IMR-90 (cell line): ENCODE results near the gene PLCH1. TPM values are rescaled to one million over a fixed set of nuclear protein-coding genes. Genes with fewer than 3 reads are reported as not detected.

ENCODE experiments used
- ATAC-seq: fragments of 200-7000 bp; cut with Tn5 transposase; 2 replicates; pipeline ENCODE4 v1.9.1; 2020; ENCODE audit warnings: low read depth, mild to moderate bottlenecking, moderate library complexity
- BruUV-seq: library from RNA; stranded (reverse); fragments of 400-500 nt; replicated peaks from 2 replicates; lab custom pipeline; 2021; lab: Mats Ljungman, UMichigan
- CTCF ChIA-PET: fragments of 300-600 bp; formaldehyde crosslinking; extraction: SDS; loops from one replicate; lab custom pipeline; 2021; ENCODE audit warnings: antibody characterized with exemption; lab: Yijun Ruan, JAX
- POLR2A ChIA-PET: fragments of 300-600 bp; sonication (Branson Sonifier 250); formaldehyde crosslinking; loops from one replicate; lab custom pipeline; 2022; ENCODE audit warnings: antibody characterized with exemption; ENCODE audit not compliant: unreplicated experiment; lab: Charles Lee
- DNase-seq: peaks from one replicate; pipeline ENCODE4 v3.0.0; 2013
- H2AFZ ChIP-seq: replicated peaks from 2 replicates; pipeline ENCODE3; 2013; ENCODE audit warnings: low read length, mild to moderate bottlenecking; ENCODE audit not compliant: poor library complexity
- H2AK5ac ChIP-seq: 2 replicates; pipeline ENCODE4 v1.6.1; 2013; ENCODE audit warnings: low read depth, low read length, inconsistent platforms
- H2AK9ac ChIP-seq: replicated peaks from 2 replicates; pipeline ENCODE3; 2013; ENCODE audit warnings: mild to moderate bottlenecking, low read depth, low read length, moderate library complexity; ENCODE audit not compliant: poor library complexity
- H2BK120ac ChIP-seq: 2 replicates; pipeline ENCODE4 v1.6.1; 2013; ENCODE audit warnings: low read depth, low read length, inconsistent platforms
- H2BK15ac ChIP-seq: 3 replicates; pipeline ENCODE4 v1.6.1; 2013; ENCODE audit warnings: low read depth, low read length, inconsistent platforms
- H2BK20ac ChIP-seq: 2 replicates; pipeline ENCODE4 v1.6.1; 2013; ENCODE audit warnings: low read depth, mild to moderate bottlenecking, inconsistent platforms, low read length, moderate library complexity
- H2BK5ac ChIP-seq: 2 replicates; pipeline ENCODE4 v1.6.1; 2013; ENCODE audit warnings: mild to moderate bottlenecking, low read depth, low read length, inconsistent platforms; ENCODE audit not compliant: poor library complexity, severe bottlenecking
- H3K14ac ChIP-seq: replicated peaks from 2 replicates; pipeline ENCODE4 v1.6.1; 2013; ENCODE audit warnings: low read depth, low read length, inconsistent platforms
- H3K18ac ChIP-seq: 2 replicates; pipeline ENCODE4 v1.6.1; 2013; ENCODE audit warnings: low read depth, low read length, control low read depth
- H3K23ac ChIP-seq: 2 replicates; pipeline ENCODE4 v1.6.1; 2013; ENCODE audit warnings: low read depth, low read length, inconsistent platforms
- H3K27ac ChIP-seq: 2 replicates; pipeline ENCODE4 v1.5.1; 2013; ENCODE audit warnings: mild to moderate bottlenecking, control low read depth, low read length; ENCODE audit not compliant: insufficient read depth
- H3K27me3 ChIP-seq: 2 replicates; pipeline ENCODE4 v1.6.1; 2013; ENCODE audit warnings: low read length; ENCODE audit not compliant: control insufficient read depth, insufficient read depth
- H3K36me3 ChIP-seq: 2 replicates; pipeline ENCODE4 v1.6.1; 2013; ENCODE audit warnings: low read length, mixed read lengths; ENCODE audit not compliant: control insufficient read depth, insufficient read depth
- H3K4ac ChIP-seq: 2 replicates; pipeline ENCODE4 v1.6.1; 2013; ENCODE audit warnings: low read depth, low read length, inconsistent platforms
- H3K4me1 ChIP-seq: 2 replicates; pipeline ENCODE4 v1.6.1; 2013; ENCODE audit warnings: low read length, mixed read lengths; ENCODE audit not compliant: control insufficient read depth, insufficient read depth
- H3K4me2 ChIP-seq: 2 replicates; pipeline ENCODE4 v1.6.1; 2013; ENCODE audit warnings: low read depth, mild to moderate bottlenecking, control low read depth, low read length, moderate library complexity
- H3K4me3 ChIP-seq: 2 replicates; pipeline ENCODE4 v1.5.1; 2013; ENCODE audit warnings: low read depth, mild to moderate bottlenecking, control low read depth, low read length, moderate library complexity; ENCODE audit not compliant: insufficient read depth
- H3K56ac ChIP-seq: 2 replicates; pipeline ENCODE4 v1.6.1; 2013; ENCODE audit warnings: low read length, inconsistent platforms; ENCODE audit not compliant: insufficient read depth; ENCODE audit errors: extremely low read depth
- H3K79me1 ChIP-seq, 2 experiments: 2 replicates each; pipeline ENCODE4 v1.6.1; 2013; ENCODE audit warnings: low read length in 2 of 2, inconsistent platforms in 1 of 2, low read depth in 1 of 2
- H3K9ac ChIP-seq: 2 replicates; pipeline ENCODE4 v1.6.1; 2013; ENCODE audit warnings: low read depth, low read length, control low read depth
- H3K9me1 ChIP-seq: 2 replicates; pipeline ENCODE4 v1.6.1; 2013; ENCODE audit warnings: low read length, inconsistent platforms; ENCODE audit not compliant: insufficient read depth
- H3K9me3 ChIP-seq: 2 replicates; pipeline ENCODE4 v1.6.1; 2013; ENCODE audit warnings: low read length; ENCODE audit not compliant: control insufficient read depth, insufficient read depth
- H4K20me1 ChIP-seq: 2 replicates; pipeline ENCODE4 v1.6.1; 2013; ENCODE audit warnings: low read length, inconsistent platforms; ENCODE audit not compliant: insufficient read depth
- H4K5ac ChIP-seq: 2 replicates; pipeline ENCODE4 v1.6.1; 2013; ENCODE audit warnings: mild to moderate bottlenecking, low read depth, low read length, control low read depth
- H4K8ac ChIP-seq, 2 experiments: 2 replicates each; pipeline ENCODE4 v1.6.1; 2013; ENCODE audit warnings: low read depth in 2 of 2, low read length in 2 of 2, control low read depth in 1 of 2, inconsistent platforms in 1 of 2
- H4K91ac ChIP-seq: 2 replicates; pipeline ENCODE4 v1.6.1; 2013; ENCODE audit warnings: low read depth, low read length, inconsistent platforms; ENCODE audit not compliant: insufficient read depth
- BHLHE40 ChIP-seq: fragments of 150-350 bp; IDR thresholded peaks from 2 replicates; pipeline ENCODE4 v1.6.1; 2016; ENCODE audit warnings: mild to moderate bottlenecking, low read depth, low read length
- MAFK ChIP-seq: IDR thresholded peaks from 2 replicates; pipeline ENCODE4 v1.6.1; 2012; ENCODE audit warnings: low read depth, low read length, improper control_type of control experiment
- MXI1 ChIP-seq: IDR thresholded peaks from 2 replicates; pipeline ENCODE4 v1.6.1; 2012; ENCODE audit warnings: low read depth, mild to moderate bottlenecking, low read length, moderate library complexity, borderline replicate concordance
- NFE2L2 ChIP-seq: fragments of 150-350 bp; IDR thresholded peaks from 2 replicates; pipeline ENCODE4 v1.6.1; 2016; ENCODE audit warnings: low read depth, mild to moderate bottlenecking, low read length
- RCOR1 ChIP-seq: IDR thresholded peaks from 2 replicates; pipeline ENCODE4 v1.6.1; 2012; ENCODE audit warnings: mild to moderate bottlenecking, low read length, improper control_type of control experiment; ENCODE audit not compliant: insufficient replicate concordance
- RFX5 ChIP-seq: IDR thresholded peaks from 2 replicates; pipeline ENCODE4 v1.8.0; 2012; ENCODE audit warnings: low read depth, mild to moderate bottlenecking, low read length, moderate library complexity
- SMC3 ChIP-seq: fragments of 150-350 bp; IDR thresholded peaks from 2 replicates; pipeline ENCODE4 v1.6.1; 2016; ENCODE audit warnings: low read depth, mild to moderate bottlenecking, antibody characterized with exemption, low read length, moderate library complexity
- WGBS, 2 experiments: methylation state at CpG; one replicate each; pipeline versions ENCODE4 v1.1.5 to v1.1.7; 2013; ENCODE audit warnings: missing lambda C conversion rate in 2 of 2; ENCODE audit not compliant: insufficient read length in 1 of 2; ENCODE audit errors: extremely low coverage in 2 of 2; 5-methylcytosine and 5-hydroxymethylcytosine counted together
- dilution Hi-C: fragments of 300-500 bp; cut with HindIII; formaldehyde crosslinking; loops from one replicate; pipeline ENCODE4 v1.14.3; 2018; ENCODE audit warnings: low sequenced_read_pairs; ENCODE audit not compliant: unreplicated experiment
- in situ Hi-C: fragments of 300-500 bp; cut with MboI; formaldehyde crosslinking; loops from 3 replicates; pipeline ENCODE4 v1.14.3; 2019; ENCODE audit warnings: low sequenced_read_pairs, inconsistent platforms, mixed read lengths
- intact Hi-C: fragments of 100-400 bp; cut with micrococcal nuclease; formaldehyde crosslinking; loops from 2 replicates; pipeline ENCODE4 v1.10.0; 2022
- polyA plus RNA-seq, 3 experiments: library from polyadenylated mRNA; depleted of rRNA; stranded (reverse); fragments of >200 nt; gene quantifications; 2 replicates each; pipeline ENCODE4 v1.2.3, GENCODE V29; 2012; ENCODE audit warnings: low replicate concordance in 1 of 3
- total RNA-seq: library from RNA; depleted of rRNA; stranded (reverse); fragments of >200 nt; gene quantifications from 2 replicates; pipeline ENCODE4 v1.2.3, GENCODE V29; 2012
- TF ChIP-seq, protein P1 (sequence below): fragments of 150-350 bp; IDR thresholded peaks from 2 replicates; pipeline ENCODE4 v1.6.1; 2017; ENCODE audit warnings: mild to moderate bottlenecking, antibody characterized with exemption, low read length, low read depth

Gene PLCH1
- total and polyA plus RNA-seq, 2 of the 4 experiments (the other 2 are of a cell fraction): not detected

DNA sequence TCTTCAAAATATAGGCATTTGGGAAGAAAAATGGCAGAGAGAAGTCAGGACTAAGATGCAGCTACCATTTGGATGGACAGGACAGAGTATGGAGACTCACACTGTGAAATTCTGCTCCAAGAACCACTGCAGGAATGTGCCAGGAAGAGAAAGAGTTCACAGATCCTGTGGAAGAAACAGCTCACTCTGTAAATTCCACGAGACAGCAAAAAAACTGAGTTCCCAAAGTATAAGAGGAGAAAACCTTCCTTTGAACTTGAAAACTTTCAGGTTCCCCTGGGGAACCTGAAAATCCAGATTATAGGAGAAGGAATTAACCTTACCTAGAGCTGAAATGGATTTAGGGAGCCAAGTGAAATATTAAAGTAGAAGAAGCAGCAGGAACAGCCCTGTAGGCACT is 137.1 kb downstream of the PLCH1 start:
- in situ Hi-C loops (no loop called here), dilution Hi-C loops (no loop called here), intact Hi-C loops (no loop called here)
- no CpG with 5 or more reads among the region's 1 CpG for WGBS, 2 experiments
- H3K9me1 ChIP-seq: no peaks in the 10 kb centered on the region
- ATAC-seq: no peak
- H3K4me3 ChIP-seq: no peak overlapping the region
- H4K20me1 ChIP-seq: no peaks in the 10 kb centered on the region
- CTCF ChIA-PET: no interaction called here
- H3K79me1 ChIP-seq: no peaks in the 10 kb centered on the region
- H3K56ac ChIP-seq: no peak overlapping the region
- no peak overlapping the region for H2BK120ac ChIP-seq
- no peaks in the 10 kb centered on the region for H3K4me1 ChIP-seq
- H2AFZ ChIP-seq: no peak overlapping the region
- H3K9ac ChIP-seq: no peak overlapping the region
- no peak overlapping the region for H2BK15ac ChIP-seq
- H3K23ac ChIP-seq: no peak overlapping the region
- H4K91ac ChIP-seq: no peak overlapping the region
- no peak overlapping the region for H3K14ac ChIP-seq
- no peak overlapping the region for H3K18ac ChIP-seq
- H2AK5ac ChIP-seq: no peak overlapping the region
- DNase-seq: no peak
- no peak overlapping the region for H3K4me2 ChIP-seq
- H3K27me3 ChIP-seq: no peaks in the 10 kb centered on the region
- POLR2A ChIA-PET: no interaction called here
- H3K9me3 ChIP-seq: peaks cover 5% of the 10 kb centered on the region; the same call in 1 of the 2 replicates
- TF ChIP-seq RFX5: no peak
- TF ChIP-seq, protein P1, sequence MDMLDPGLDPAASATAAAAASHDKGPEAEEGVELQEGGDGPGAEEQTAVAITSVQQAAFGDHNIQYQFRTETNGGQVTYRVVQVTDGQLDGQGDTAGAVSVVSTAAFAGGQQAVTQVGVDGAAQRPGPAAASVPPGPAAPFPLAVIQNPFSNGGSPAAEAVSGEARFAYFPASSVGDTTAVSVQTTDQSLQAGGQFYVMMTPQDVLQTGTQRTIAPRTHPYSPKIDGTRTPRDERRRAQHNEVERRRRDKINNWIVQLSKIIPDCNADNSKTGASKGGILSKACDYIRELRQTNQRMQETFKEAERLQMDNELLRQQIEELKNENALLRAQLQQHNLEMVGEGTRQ: no peak
- no peak for TF ChIP-seq SMC3
- TF ChIP-seq RCOR1: no peak
- TF ChIP-seq NFE2L2: no peak
- TF ChIP-seq MXI1: no peak
- TF ChIP-seq BHLHE40: no peak
- no peak for TF ChIP-seq MAFK
- no peaks in the 10 kb centered on the region for H3K36me3 ChIP-seq
- no peak overlapping the region for H4K5ac ChIP-seq
- no TSS peak for BruUV-seq
- no peak overlapping the region for H2BK5ac ChIP-seq
- H3K27ac ChIP-seq: no peak overlapping the region
- no peak overlapping the region for H4K8ac ChIP-seq
- no peak overlapping the region for H3K4ac ChIP-seq
- no peak overlapping the region for H2BK20ac ChIP-seq
- H2AK9ac ChIP-seq: no peak overlapping the region
